GM19452 (cell line): ENCODE data around the gene FGGY.

ENCODE experiments used
- ATAC-seq: cut with Tn5 transposase; IDR thresholded peaks from one replicate; pipeline ENCODE4 v1.9.1; 2021; ENCODE audit not compliant: unreplicated experiment

FGGY gene

GRCh38 chr1:59750328-59751003 lies 453.6 kb downstream of the FGGY start:
- no peak for ATAC-seq

GRCh38 chr1:59751004-59751395 lies 454.1 kb downstream of the FGGY start:
- ATAC-seq: no peak

- no peak for ATAC-seq
Observed at GRCh38 chr1:59751801-59752200, 454.9 kb downstream of the FGGY start.

- ATAC-seq: no peak
Observed at GRCh38 chr1:59752556-59753414, 455.9 kb downstream of the FGGY start.

GRCh38 chr1:59755069-59755685 lies 458.3 kb downstream of the FGGY start:
- no peak for ATAC-seq

- ATAC-seq: no peak
Observed at GRCh38 chr1:59757197-59757747, 460.4 kb downstream of the FGGY start.

GRCh38 chr1:59759156-59759925 lies 462.4 kb downstream of the FGGY start:
- peak; percentile 88 for ATAC-seq

GRCh38 chr1:59761443-59761842 lies 464.5 kb downstream of the FGGY start:
- ATAC-seq: no peak

- ATAC-seq: no peak
Observed at GRCh38 chr1:59763418-59763817, 466.5 kb downstream of the FGGY start.

GRCh38 chr1:59765011-59765730 lies 468.3 kb downstream of the FGGY start:
- no peak for ATAC-seq

GRCh38 chr1:59766227-59766855 lies 469.4 kb downstream of the FGGY start:
- ATAC-seq: no peak

- no peak for ATAC-seq
Observed at GRCh38 chr1:59767119-59767518, 470.2 kb downstream of the FGGY start.

GRCh38 chr1:59768792-59769735 lies 472.2 kb downstream of the FGGY start:
- ATAC-seq: no peak

- no peak for ATAC-seq
Observed at GRCh38 chr1:59769736-59770095, 472.8 kb downstream of the FGGY start.

GRCh38 chr1:59771361-59771760 lies 474.5 kb downstream of the FGGY start:
- ATAC-seq: no peak

GRCh38 chr1:59775480-59775879 lies 478.6 kb downstream of the FGGY start:
- ATAC-seq: no peak

- ATAC-seq: no peak
Observed at GRCh38 chr1:59776960-59777852, 480.3 kb downstream of the FGGY start.

GRCh38 chr1:59779949-59780348 lies 483.1 kb downstream of the FGGY start:
- ATAC-seq: no peak
